K562 (cell line): Measurements from ENCODE around the gene ORC1. TPM values are rescaled to one million over a fixed set of nuclear protein-coding genes. Genes with fewer than 3 reads are reported as not detected.

Experiments
- GTF2E2 ChIP-seq: fragments of 200-800 bp; sonication (Bioruptor generic); IDR thresholded peaks from 2 replicates; pipeline ENCODE4 v1.6.1; 2016; ENCODE audit warnings: missing genetic modification characterization, missing compliant biosample characterization
- HINFP ChIP-seq: fragments of 450-650 bp; conservative IDR thresholded peaks from 2 replicates; pipeline ENCODE4 v1.6.1; 2016; ENCODE audit warnings: missing genetic modification characterization, low read depth, mild to moderate bottlenecking, control low read depth, missing compliant biosample characterization
- JUNB ChIP-seq: fragments of 450-650 bp; formaldehyde crosslinking; conservative IDR thresholded peaks from 2 replicates; pipeline ENCODE4 v1.4.0; 2020; ENCODE audit warnings: mild to moderate bottlenecking
- L3MBTL2 ChIP-seq: fragments of 450-650 bp; IDR thresholded peaks from 2 replicates; pipeline ENCODE4 v1.6.1; 2016; ENCODE audit warnings: mild to moderate bottlenecking, moderate library complexity
- MBD1 ChIP-seq: fragments of 250-450 bp; sonication (Bioruptor Pico); IDR thresholded peaks from 2 replicates; pipeline ENCODE4 v1.8.0; 2022; ENCODE audit warnings: inconsistent platforms
- NCOA4 ChIP-seq: fragments of 450-650 bp; IDR thresholded peaks from 2 replicates; pipeline ENCODE4 v1.6.1; 2018; ENCODE audit warnings: mild to moderate bottlenecking; ENCODE audit not compliant: partially characterized antibody
- NR1H2 ChIP-seq: sonication (generic); formaldehyde crosslinking; IDR thresholded peaks from 2 replicates; pipeline ENCODE4 v1.4.0; 2020; ENCODE audit warnings: mild to moderate bottlenecking, missing genetic modification reagents
- RBBP5 ChIP-seq: fragments of 200-600 bp; sonication (generic); IDR thresholded peaks from 2 replicates; pipeline ENCODE4 v1.6.1; 2012; ENCODE audit warnings: borderline replicate concordance, mild to moderate bottlenecking, low read length, control low read depth, inconsistent platforms; ENCODE audit not compliant: insufficient read depth, poor library complexity, severe bottlenecking
- RHOXF2B ChIP-seq: fragments of 250-450 bp; sonication (Bioruptor Pico); conservative IDR thresholded peaks from 2 replicates; pipeline ENCODE4 v1.5.1; 2021
- SLC30A9 ChIP-seq: fragments of 250-450 bp; sonication (Bioruptor Pico); IDR thresholded peaks from 2 replicates; pipeline ENCODE4 v1.8.0; 2022; ENCODE audit warnings: mild to moderate bottlenecking, moderate library complexity
- SNAPC5 ChIP-seq: fragments of 250-450 bp; sonication (Bioruptor Pico); IDR thresholded peaks from 2 replicates; pipeline ENCODE4 v1.8.0; 2021; ENCODE audit warnings: moderate library complexity, mild to moderate bottlenecking, inconsistent platforms
- ZC3H11A ChIP-seq: IDR thresholded peaks from 2 replicates; pipeline ENCODE4 v1.6.1; 2012; ENCODE audit warnings: low read depth, low read length, improper control_type of control experiment
- ZNF124 ChIP-seq: sonication (generic); formaldehyde crosslinking; IDR thresholded peaks from 2 replicates; pipeline ENCODE4 v1.8.1; 2022; ENCODE audit warnings: missing genetic modification reagents
- ZNF140 ChIP-seq: fragments of 250-450 bp; sonication (Bioruptor Pico); IDR thresholded peaks from 2 replicates; pipeline ENCODE4 v1.8.0; 2021; ENCODE audit warnings: moderate library complexity, mild to moderate bottlenecking, inconsistent platforms
- ZNF23 ChIP-seq: fragments of 250-450 bp; sonication (Bioruptor Pico); IDR thresholded peaks from 2 replicates; pipeline ENCODE4 v1.4.0; 2020; ENCODE audit warnings: mild to moderate bottlenecking
- ZNF668 ChIP-seq: fragments of 250-450 bp; sonication (Bioruptor Pico); IDR thresholded peaks from 2 replicates; pipeline ENCODE4 v1.8.0; 2022; ENCODE audit warnings: mild to moderate bottlenecking, inconsistent platforms
- ZNF695 ChIP-seq: fragments of 450-650 bp; formaldehyde crosslinking; IDR thresholded peaks from 2 replicates; pipeline ENCODE4 v1.4.0; 2020; ENCODE audit warnings: mild to moderate bottlenecking, moderate library complexity
- polyA plus RNA-seq, 8 experiments: library from polyadenylated mRNA; depleted of rRNA in 4 of 8; stranded (reverse) in 5 of 8; unstranded in 3 of 8; fragments of >200 nt; fragmentation: Nextera tagmentation in 2 of 8; fragmentation: Illumina TruSeq in 1 of 8; extraction: Ambion mirVana in 2 of 8; extraction: Trizol in 1 of 8; gene quantifications; 2 replicates each; pipeline versions ENCODE4 v1.2.1 to v1.2.3, GENCODE V29; 2011 to 2014; ENCODE audit warnings: inconsistent platforms in 1 of 8, missing spikeins in 1 of 8
- total RNA-seq, 7 experiments: library from RNA; depleted of rRNA in 6 of 7; stranded (reverse); fragments of >200 nt in 6 of 7; fragmentation: Illumina TruSeq in 2 of 7; extraction: Trizol in 2 of 7; gene quantifications; 2 replicates each; pipeline versions ENCODE4 v1.2.1 to v1.2.3, GENCODE V29; 2011 to 2021; ENCODE audit warnings: low replicate concordance in 1 of 7
- TF ChIP-seq, protein P1 (sequence below): fragments of 250-450 bp; sonication (Bioruptor Pico); IDR thresholded peaks from 2 replicates; pipeline ENCODE4 v1.8.0; 2022; ENCODE audit warnings: inconsistent platforms, mild to moderate bottlenecking, moderate library complexity, borderline replicate concordance
- TF ChIP-seq, protein P2 (sequence below): fragments of 450-650 bp; formaldehyde crosslinking; conservative IDR thresholded peaks from 2 replicates; pipeline ENCODE4 v1.4.0; 2022; ENCODE audit warnings: mild to moderate bottlenecking, missing genetic modification characterization
- TF ChIP-seq, protein P3 (sequence below): fragments of 250-450 bp; sonication (Bioruptor Pico); IDR thresholded peaks from 2 replicates; pipeline ENCODE4 v1.4.0; 2020; ENCODE audit warnings: mild to moderate bottlenecking, moderate library complexity

Gene ORC1
- total and polyA plus RNA-seq, 9 of the 15 experiments (the other 6 are each of a cell fraction or from before 2014, with no cell fraction given), result 26.4 to 91.6 (median 69.7) TPM

DNA sequence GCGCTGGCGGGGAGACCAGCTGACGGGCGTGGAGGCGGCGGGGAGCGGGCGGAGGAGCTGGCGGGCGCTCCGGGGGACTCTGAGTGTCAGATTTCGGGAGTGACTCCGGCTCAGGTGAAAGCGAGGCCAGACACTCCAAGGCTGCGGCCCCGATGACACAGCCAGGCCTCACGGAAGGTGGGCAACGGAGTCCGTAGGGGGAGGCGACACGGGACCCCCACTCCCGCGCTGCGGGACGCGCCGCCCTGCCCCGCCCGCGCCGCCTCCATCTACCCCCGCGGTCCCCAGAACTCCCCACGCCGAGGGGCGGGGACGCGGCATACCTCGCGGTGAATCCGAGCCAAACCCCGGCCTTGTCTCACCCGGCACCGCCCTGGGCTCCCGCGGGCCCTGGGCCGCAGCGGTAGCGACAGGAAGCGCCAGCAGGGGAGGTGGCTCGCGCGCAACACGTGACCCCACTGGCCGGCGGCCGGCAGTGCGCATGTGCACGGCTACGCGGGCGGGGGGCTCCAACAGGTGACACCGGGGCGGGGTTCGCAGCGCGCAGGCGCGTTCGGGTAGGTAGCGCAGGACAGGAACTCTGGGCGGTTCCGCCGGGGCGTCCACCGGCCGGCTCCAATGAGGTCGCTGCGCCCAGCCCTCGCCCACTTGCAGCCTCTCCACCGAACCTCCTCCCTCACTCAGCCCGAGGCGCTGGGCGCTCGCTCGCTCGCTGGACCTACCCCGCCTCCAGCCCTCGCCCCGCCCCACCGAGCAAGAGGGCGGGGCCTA lies 38.3 kb downstream of the ORC1 start, which contains the start of gene CC2D1B (continued):
- TF ChIP-seq, protein P1, sequence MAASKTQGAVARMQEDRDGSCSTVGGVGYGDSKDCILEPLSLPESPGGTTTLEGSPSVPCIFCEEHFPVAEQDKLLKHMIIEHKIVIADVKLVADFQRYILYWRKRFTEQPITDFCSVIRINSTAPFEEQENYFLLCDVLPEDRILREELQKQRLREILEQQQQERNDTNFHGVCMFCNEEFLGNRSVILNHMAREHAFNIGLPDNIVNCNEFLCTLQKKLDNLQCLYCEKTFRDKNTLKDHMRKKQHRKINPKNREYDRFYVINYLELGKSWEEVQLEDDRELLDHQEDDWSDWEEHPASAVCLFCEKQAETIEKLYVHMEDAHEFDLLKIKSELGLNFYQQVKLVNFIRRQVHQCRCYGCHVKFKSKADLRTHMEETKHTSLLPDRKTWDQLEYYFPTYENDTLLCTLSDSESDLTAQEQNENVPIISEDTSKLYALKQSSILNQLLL (CRISPR knock-in tag), result no peak
- TF ChIP-seq ZNF695 (CRISPR knock-in tag) (no peak), JUNB (CRISPR knock-in tag) (no peak), SLC30A9 (CRISPR knock-in tag) (no peak), RHOXF2B (CRISPR knock-in tag) (no peak), ZNF23 (no peak), NCOA4 (no peak), ZNF668 (CRISPR knock-in tag) (no peak), ZNF140 (no peak), RBBP5 (no peak), L3MBTL2 (no peak; the same call in none of the 2 replicates), ZC3H11A (no peak), HINFP (tag) (no peak), ZNF124 (CRISPR knock-in tag) (no peak; the same call in 1 of the 2 replicates), MBD1 (CRISPR knock-in tag) (no peak), GTF2E2 (tag) (no peak), SNAPC5 (CRISPR knock-in tag) (no peak), NR1H2 (CRISPR knock-in tag) (0 out of 2 replicates have a peak, but pooled peaks have one; percentile 3)
- TF ChIP-seq, protein P2, sequence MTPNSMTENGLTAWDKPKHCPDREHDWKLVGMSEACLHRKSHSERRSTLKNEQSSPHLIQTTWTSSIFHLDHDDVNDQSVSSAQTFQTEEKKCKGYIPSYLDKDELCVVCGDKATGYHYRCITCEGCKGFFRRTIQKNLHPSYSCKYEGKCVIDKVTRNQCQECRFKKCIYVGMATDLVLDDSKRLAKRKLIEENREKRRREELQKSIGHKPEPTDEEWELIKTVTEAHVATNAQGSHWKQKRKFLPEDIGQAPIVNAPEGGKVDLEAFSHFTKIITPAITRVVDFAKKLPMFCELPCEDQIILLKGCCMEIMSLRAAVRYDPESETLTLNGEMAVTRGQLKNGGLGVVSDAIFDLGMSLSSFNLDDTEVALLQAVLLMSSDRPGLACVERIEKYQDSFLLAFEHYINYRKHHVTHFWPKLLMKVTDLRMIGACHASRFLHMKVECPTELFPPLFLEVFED, result no peak; the same call in 1 of the 2 replicates
- TF ChIP-seq, protein P3, sequence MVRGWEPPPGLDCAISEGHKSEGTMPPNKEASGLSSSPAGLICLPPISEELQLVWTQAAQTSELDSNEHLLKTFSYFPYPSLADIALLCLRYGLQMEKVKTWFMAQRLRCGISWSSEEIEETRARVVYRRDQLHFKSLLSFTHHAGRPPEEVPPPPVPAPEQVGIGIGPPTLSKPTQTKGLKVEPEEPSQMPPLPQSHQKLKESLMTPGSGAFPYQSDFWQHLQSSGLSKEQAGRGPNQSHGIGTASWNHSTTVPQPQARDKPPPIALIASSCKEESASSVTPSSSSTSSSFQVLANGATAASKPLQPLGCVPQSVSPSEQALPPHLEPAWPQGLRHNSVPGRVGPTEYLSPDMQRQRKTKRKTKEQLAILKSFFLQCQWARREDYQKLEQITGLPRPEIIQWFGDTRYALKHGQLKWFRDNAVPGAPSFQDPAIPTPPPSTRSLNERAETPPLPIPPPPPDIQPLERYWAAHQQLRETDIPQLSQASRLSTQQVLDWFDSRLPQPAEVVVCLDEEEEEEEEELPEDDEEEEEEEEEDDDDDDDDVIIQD (CRISPR knock-in tag), result no peak
